Ovary (tissue), 9 donors: ENCODE measurements around the gene SLC50A1. TPM values are rescaled to one million over a fixed set of nuclear protein-coding genes. Genes with fewer than 3 reads are reported as not detected.

Source experiments
- DNase-seq, 5 donors: peaks; one replicate each; pipeline ENCODE4 v3.0.0-alpha.2; 2019 to 2020
- H3K27ac ChIP-seq, 2 donors: fragments of 200-600 bp; one replicate each; pipeline versions ENCODE4 v1.5.1 to v1.8.0; 2019 to 2022
- H3K27me3 ChIP-seq: fragments of 200-600 bp; one replicate; pipeline ENCODE4 v1.8.0; 2022
- H3K36me3 ChIP-seq: fragments of 200-600 bp; sonication (generic); one replicate; pipeline ENCODE4 v1.5.1; 2019
- H3K4me1 ChIP-seq: one replicate; pipeline ENCODE4 v1.8.1; 2013; ENCODE audit warnings: mild to moderate bottlenecking, moderate library complexity; ENCODE audit not compliant: insufficient read depth
- H3K4me3 ChIP-seq: fragments of 200-600 bp; sonication (generic); one replicate; pipeline ENCODE4 v1.5.1; 2017
- H3K9me3 ChIP-seq, 2 donors: fragments of 200-600 bp in 1 of 2; sonication (generic) in 1 of 2; one replicate each; pipeline versions ENCODE4 v1.5.1 to v1.8.1; 2013 to 2019; ENCODE audit warnings: mild to moderate bottlenecking in 1 of 2, moderate library complexity in 1 of 2
- EP300 ChIP-seq: sonication (generic); formaldehyde crosslinking; IDR thresholded peaks from one replicate; pipeline ENCODE4 v1.6.1; 2017; ENCODE audit warnings: antibody characterized with exemption
- POLR2A ChIP-seq: fragments of 450-650 bp; IDR thresholded peaks from one replicate; pipeline ENCODE4 v1.6.1; 2017; ENCODE audit warnings: antibody characterized with exemption, mild to moderate bottlenecking, moderate library complexity
- WGBS, 3 donors: extraction: QIAGEN DNeasy Blood & Tissue Kit in 1 of 3; methylation state at CpG; one replicate each; pipeline versions ENCODE4 v1.1.5 to v1.1.7; 2013 to 2017; 5-methylcytosine and 5-hydroxymethylcytosine counted together
- intact Hi-C, 4 donors: fragments of 100-400 bp; cut with DNase I; formaldehyde crosslinking; loops; one replicate each; pipeline versions ENCODE4 v1.11.0 to v1.15.1; 2022 to 2023
- polyA plus RNA-seq, 2 donors: library from polyadenylated mRNA; stranded (reverse); fragments of 200-250 nt in 1 of 2; fragments of 350-450 nt in 1 of 2; fragmentation: Illumina TruSeq in 1 of 2; extraction: RNeasy Lipid Tissue Mini Kit (QIAGEN cat#74804) in 1 of 2; gene quantifications; one replicate each; pipeline ENCODE4 v1.2.3, GENCODE V29; 2013 to 2014
- total RNA-seq, 7 donors: library from RNA; depleted of rRNA in 2 of 7; stranded (reverse); fragments of >200 nt in 2 of 7; fragmentation: NEBNext Ultra II Directional in 3 of 7; extraction: Animal tissue kit (Norgen Biotek cat#: 25700) in 3 of 7; gene quantifications; one replicate each; pipeline versions ENCODE4 v1.1.0 to v1.2.4, GENCODE V29; 2016 to 2023
- TF ChIP-seq, protein P1 (sequence below), 3 donors: fragments of 450-650 bp in 2 of 3; fragments of 200-600 bp in 1 of 3; IDR thresholded peaks; one replicate each; pipeline versions ENCODE4 v1.5.1 to v1.8.0; 2016 to 2022; ENCODE audit warnings: antibody characterized with exemption in 3 of 3, mild to moderate bottlenecking in 1 of 3
- donor health status: DM: no; HTN: no; CAD: no; lungs with moderate emphysema.
- donor health status: DM: no; HTN: no; CAD: no.
- donor health status: Bipolar disorder and iron deficiency.
- donor health status: DM: yes; HTN: yes; CAD: no.
- donor health status: DM: no; HTN: no; CAD: no.
- donor health status: DM: yes; HTN: yes; CAD: no.

Gene SLC50A1
- total and polyA plus RNA-seq, 9 donors: 10.8 to 50.2 (median 19.7) TPM

DNA sequence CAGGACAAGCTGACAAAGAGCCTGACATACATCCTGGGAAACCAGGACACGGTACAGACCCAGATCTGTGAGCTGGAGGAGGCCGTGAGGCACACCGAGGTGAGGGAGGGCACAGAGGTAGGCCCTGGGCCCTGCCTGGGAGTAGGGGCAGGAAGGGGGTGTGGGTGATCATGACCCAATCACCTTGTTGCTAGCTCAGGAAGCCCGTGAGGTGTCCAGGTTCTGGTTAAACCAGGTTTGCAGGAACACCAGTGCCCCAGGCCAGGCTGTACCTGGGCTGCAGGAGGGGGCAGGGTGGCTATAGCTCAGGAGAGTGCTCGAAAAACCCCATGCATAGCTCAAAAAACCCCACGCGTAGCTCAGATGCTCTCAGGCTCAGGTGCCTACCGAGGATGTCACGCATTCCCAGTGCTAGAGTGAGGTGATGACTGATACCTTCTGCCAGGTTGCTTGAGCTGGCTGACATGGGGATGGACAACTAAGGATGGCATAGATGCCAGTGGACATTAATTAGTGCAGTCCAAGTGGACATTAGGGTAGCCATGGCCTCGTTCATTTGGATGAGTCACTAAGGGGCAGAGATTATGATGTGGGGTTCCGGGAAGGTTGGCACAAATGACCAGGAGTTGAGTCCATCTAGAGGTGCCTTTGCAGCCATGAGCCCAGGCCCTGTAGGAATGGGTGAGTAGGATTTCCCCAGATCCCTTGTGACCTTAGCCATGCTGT, 41.7 kb downstream of the SLC50A1 start:
- intact Hi-C loops: loop anchor here in 1 of 4 donors (10.0 kb wide), 2 partner anchors 147 to 417 kb away; partner anchors contain the start of gene RUSC1
- H3K4me1 ChIP-seq: no peaks in the 10 kb centered on the region
- DNase-seq: peak in 3 of 5 donors; percentile 14 to 35 (median 25)

DNA sequence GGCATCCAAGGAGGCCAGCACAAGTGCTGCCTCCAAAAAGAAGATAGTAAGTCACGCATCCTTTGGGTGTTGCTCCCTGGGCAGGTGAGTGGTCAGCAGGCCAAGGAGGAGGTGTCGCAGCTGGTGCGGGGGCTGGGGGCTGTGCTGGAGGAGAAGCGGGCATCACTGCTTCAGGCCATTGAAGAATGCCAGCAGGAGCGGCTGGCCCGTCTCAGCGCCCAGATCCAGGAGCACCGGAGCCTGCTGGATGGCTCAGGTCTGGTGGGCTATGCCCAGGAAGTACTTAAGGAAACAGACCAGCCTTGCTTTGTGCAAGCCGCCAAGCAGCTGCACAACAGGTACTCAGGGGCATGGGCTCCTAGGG, 42.2 kb downstream of the SLC50A1 start:
- no peaks in the 10 kb centered on the region for H3K27me3 ChIP-seq
- no peaks in the 10 kb centered on the region for H3K4me1 ChIP-seq
- WGBS, 3 donors: 94 to 97% (median 96%) methylated on average over 9 of the region's 9 CpGs
- no peaks in the 10 kb centered on the region for H3K36me3 ChIP-seq
- H3K9me3 ChIP-seq: no peaks in the 10 kb centered on the region
- intact Hi-C loops: loop anchor here in 1 of 4 donors (10.0 kb wide), 2 partner anchors 147 to 417 kb away; partner anchors contain the start of gene RUSC1
- DNase-seq: peak in 4 of 5 donors; percentile 12 to 31 (median 24)
- TF ChIP-seq, protein P1, sequence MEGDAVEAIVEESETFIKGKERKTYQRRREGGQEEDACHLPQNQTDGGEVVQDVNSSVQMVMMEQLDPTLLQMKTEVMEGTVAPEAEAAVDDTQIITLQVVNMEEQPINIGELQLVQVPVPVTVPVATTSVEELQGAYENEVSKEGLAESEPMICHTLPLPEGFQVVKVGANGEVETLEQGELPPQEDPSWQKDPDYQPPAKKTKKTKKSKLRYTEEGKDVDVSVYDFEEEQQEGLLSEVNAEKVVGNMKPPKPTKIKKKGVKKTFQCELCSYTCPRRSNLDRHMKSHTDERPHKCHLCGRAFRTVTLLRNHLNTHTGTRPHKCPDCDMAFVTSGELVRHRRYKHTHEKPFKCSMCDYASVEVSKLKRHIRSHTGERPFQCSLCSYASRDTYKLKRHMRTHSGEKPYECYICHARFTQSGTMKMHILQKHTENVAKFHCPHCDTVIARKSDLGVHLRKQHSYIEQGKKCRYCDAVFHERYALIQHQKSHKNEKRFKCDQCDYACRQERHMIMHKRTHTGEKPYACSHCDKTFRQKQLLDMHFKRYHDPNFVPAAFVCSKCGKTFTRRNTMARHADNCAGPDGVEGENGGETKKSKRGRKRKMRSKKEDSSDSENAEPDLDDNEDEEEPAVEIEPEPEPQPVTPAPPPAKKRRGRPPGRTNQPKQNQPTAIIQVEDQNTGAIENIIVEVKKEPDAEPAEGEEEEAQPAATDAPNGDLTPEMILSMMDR (IDR thresholded peaks at IDR 0.05): no peak
- no peak for TF ChIP-seq POLR2A
- TF ChIP-seq EP300: no peak
- H3K4me3 ChIP-seq: no peak overlapping the region
- no peak overlapping the region for H3K27ac ChIP-seq

More for the DNA sequence above, 41.7 kb downstream of the SLC50A1 start:
- H3K27ac ChIP-seq: no peak overlapping the region
- TF ChIP-seq EP300: no peak
- TF ChIP-seq, protein P1 (IDR thresholded peaks at IDR 0.05): no peak
- TF ChIP-seq POLR2A: no peak
- H3K27me3 ChIP-seq: no peaks in the 10 kb centered on the region
- no peak overlapping the region for H3K4me3 ChIP-seq
- 75 to 77% (median 75%) methylated on average over 11 of the region's 11 CpGs for WGBS, 3 donors
- H3K36me3 ChIP-seq: no peaks in the 10 kb centered on the region
- no peaks in the 10 kb centered on the region for H3K9me3 ChIP-seq

DNA sequence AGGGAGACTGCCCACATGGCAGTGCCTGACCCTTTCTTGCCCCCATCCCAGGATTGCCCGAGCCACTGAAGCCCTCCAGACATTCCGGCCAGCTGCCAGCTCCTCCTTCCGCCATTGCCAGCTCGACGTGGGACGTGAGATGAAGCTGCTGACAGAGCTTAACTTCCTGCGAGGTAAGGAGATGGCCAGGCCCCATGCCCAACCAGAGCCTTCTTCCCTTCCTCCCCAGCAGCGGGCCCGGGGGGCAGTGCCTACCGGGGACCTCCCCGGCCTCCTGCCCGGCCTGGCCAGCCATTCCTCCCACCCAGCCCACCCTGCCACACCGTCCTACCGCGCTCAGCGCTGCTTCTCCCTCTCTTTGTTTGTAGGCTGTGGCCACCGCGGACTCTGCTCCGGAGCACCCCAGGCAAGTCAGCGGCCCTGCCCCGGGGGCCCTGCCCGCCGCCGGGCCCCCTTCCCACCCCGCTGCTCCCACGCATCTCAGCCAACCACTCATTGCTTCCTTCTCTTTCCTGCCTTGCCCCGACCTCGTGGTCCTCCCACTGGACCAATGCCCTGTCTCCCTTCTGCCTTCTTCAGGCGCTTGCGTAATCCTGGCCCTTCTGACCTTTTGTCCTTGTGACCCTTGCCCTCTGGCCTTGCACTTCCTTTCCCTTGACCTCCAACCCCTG, 42.9 kb downstream of the SLC50A1 start:
- Histone ChIP-seq H3K27me3 (no peaks in the 10 kb centered on the region), H3K36me3 (no peaks in the 10 kb centered on the region), H3K9me3 (no peaks in the 10 kb centered on the region), H3K27ac (no peak overlapping the region), H3K4me3 (no peak overlapping the region), H3K4me1 (no peaks in the 10 kb centered on the region)
- intact Hi-C loops: loop anchor here in 1 of 4 donors (10.0 kb wide), 2 partner anchors 146 to 416 kb away; partner anchors contain the start of gene RUSC1
- TF ChIP-seq, protein P1 (IDR thresholded peaks at IDR 0.05): no peak
- TF ChIP-seq EP300: no peak
- no peak for TF ChIP-seq POLR2A
- DNase-seq: peak in 4 of 5 donors; percentile 20 to 34 (median 24)
- 82 to 84% (median 84%) methylated on average over 30 of the region's 30 CpGs for WGBS, 3 donors

DNA sequence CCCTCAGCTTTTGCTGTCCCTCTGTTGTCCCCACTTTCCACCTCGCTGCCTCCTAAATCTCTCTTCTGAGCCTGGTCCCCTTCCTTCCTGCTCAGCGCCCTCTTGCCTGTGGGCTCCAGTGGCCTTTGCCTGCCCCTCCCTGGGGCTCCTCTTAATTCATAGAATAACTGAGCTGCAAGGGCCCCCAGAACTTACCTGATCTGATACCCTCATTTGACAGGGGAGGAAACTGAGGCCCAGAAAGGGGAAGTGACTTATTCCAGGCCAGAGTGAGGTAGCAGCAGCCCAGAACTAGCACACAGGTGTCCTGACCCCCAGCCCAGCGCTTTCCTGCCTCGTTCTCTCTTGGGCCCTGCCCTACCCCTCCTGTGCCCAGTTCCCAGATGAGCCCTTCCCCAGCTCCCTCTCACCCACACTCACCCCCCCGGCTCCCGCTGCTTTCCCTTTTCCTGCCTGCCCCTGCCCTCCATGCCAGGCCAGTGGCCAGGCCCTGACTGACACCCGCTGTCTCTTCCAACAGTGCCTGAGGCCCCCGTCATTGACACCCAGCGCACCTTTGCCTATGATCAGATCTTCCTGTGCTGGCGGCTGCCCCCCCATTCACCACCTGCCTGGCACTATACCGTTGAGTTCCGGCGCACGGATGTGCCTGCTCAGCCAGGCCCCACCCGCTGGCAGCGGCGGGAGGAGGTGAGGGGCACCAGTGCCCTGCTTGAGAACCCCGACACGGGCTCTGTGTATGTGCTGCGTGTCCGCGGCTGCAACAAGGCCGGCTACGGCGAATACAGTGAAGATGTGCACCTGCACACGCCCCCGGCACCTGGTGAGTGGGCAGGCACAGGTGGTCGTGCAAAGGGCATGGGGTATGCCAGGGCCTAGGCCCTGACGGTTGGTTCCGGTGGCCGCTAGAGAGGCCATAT, 43.7 kb downstream of the SLC50A1 start:
- Histone ChIP-seq H3K9me3 (no peaks in the 10 kb centered on the region), H3K4me1 (no peaks in the 10 kb centered on the region), H3K36me3 (no peaks in the 10 kb centered on the region), H3K4me3 (no peak overlapping the region), H3K27me3 (no peaks in the 10 kb centered on the region), H3K27ac (no peak overlapping the region)
- TF ChIP-seq, protein P1 (IDR thresholded peaks at IDR 0.05): no peak
- no peak for TF ChIP-seq POLR2A
- TF ChIP-seq EP300: no peak
- peak in 4 of 5 donors; percentile 20 to 39 (median 22) for DNase-seq
- intact Hi-C loops: loop anchor here in 1 of 4 donors (10.0 kb wide), 2 partner anchors 145 to 415 kb away; partner anchors contain the start of gene RUSC1
- 90 to 92% (median 91%) methylated on average over 29 to 31 of the region's 31 CpGs for WGBS, 3 donors
